ENCODE results near the gene UBE3C.
A peak's percentile ranks its signal among the peaks of the same experiment; 100 is the strongest.

UBE3C gene

GRCh38 chr7:157235357-157236333, 96.9 kb downstream of the UBE3C start:
- Histone ChIP-seq H3K4me2 (ENCODE audit: low read depth, low read length) (no peak overlapping the region), H3K36me3 (replicated peaks; ENCODE audit: insufficient read depth, low read length) (peaks cover 11% of the 10 kb centered on the region; the same call in 1 of the 2 replicates), H3K79me2 (ENCODE audit: low read length) (peaks cover 11% of the 10 kb centered on the region; the same call in 1 of the 2 replicates), H3K9ac (ENCODE audit: low read length) (no peak overlapping the region), H3K9me3 (replicated peaks; ENCODE audit: insufficient read depth, low read length) (no peaks in the 10 kb centered on the region), H3K27ac (ENCODE audit: low read length) (no peak overlapping the region), H3K4me1 (ENCODE audit: low read length) (no peaks in the 10 kb centered on the region), H3K27me3 (replicated peaks; ENCODE audit: insufficient read depth, low read length) (no peaks in the 10 kb centered on the region), H3F3A (ENCODE audit: insufficient read depth, low read length) (no peaks in the 10 kb centered on the region), H3K4me3 (ENCODE audit: low read length) (no peak overlapping the region), H3K9me2 (replicated peaks; ENCODE audit: insufficient read depth, low read length) (no peaks in the 10 kb centered on the region), H4K20me1 (ENCODE audit: insufficient read depth, low read length) (no peaks in the 10 kb centered on the region), H2AFZ (ENCODE audit: low read length) (no peak overlapping the region)
- no peak for DNase-seq
- TF ChIP-seq, protein P1, sequence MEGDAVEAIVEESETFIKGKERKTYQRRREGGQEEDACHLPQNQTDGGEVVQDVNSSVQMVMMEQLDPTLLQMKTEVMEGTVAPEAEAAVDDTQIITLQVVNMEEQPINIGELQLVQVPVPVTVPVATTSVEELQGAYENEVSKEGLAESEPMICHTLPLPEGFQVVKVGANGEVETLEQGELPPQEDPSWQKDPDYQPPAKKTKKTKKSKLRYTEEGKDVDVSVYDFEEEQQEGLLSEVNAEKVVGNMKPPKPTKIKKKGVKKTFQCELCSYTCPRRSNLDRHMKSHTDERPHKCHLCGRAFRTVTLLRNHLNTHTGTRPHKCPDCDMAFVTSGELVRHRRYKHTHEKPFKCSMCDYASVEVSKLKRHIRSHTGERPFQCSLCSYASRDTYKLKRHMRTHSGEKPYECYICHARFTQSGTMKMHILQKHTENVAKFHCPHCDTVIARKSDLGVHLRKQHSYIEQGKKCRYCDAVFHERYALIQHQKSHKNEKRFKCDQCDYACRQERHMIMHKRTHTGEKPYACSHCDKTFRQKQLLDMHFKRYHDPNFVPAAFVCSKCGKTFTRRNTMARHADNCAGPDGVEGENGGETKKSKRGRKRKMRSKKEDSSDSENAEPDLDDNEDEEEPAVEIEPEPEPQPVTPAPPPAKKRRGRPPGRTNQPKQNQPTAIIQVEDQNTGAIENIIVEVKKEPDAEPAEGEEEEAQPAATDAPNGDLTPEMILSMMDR (IDR thresholded peaks at IDR 0.05; ENCODE audit: low read length) = no peak
- no peak for TF ChIP-seq EZH2 (optimal IDR thresholded peaks at IDR 0.05; ENCODE audit: low read depth, low read length)
- TF ChIP-seq EZH2phosphoT487 (IDR thresholded peaks at IDR 0.05; ENCODE audit: low read length) = no peak

- Histone ChIP-seq H3K4me2 (ENCODE audit: low read depth, low read length) (no peak overlapping the region), H3K36me3 (replicated peaks; ENCODE audit: insufficient read depth, low read length) (peaks cover 2% of the 10 kb centered on the region; the same call in 1 of the 2 replicates), H3K4me1 (ENCODE audit: low read length) (no peaks in the 10 kb centered on the region), H2AFZ (ENCODE audit: low read length) (no peak overlapping the region), H3K4me3 (ENCODE audit: low read length) (no peak overlapping the region), H3K27ac (ENCODE audit: low read length) (no peak overlapping the region), H3K9me2 (replicated peaks; ENCODE audit: insufficient read depth, low read length) (no peaks in the 10 kb centered on the region), H3K9ac (ENCODE audit: low read length) (no peak overlapping the region), H3K27me3 (replicated peaks; ENCODE audit: insufficient read depth, low read length) (no peaks in the 10 kb centered on the region), H3F3A (ENCODE audit: insufficient read depth, low read length) (0 out of 2 replicates have a peak, but pooled peaks cover 2% of the 10 kb centered on the region), H3K79me2 (ENCODE audit: low read length) (peaks cover 11% of the 10 kb centered on the region; the same call in 1 of the 2 replicates), H3K9me3 (replicated peaks; ENCODE audit: insufficient read depth, low read length) (no peaks in the 10 kb centered on the region), H4K20me1 (ENCODE audit: insufficient read depth, low read length) (no peaks in the 10 kb centered on the region)
- DNase-seq = no peak
- TF ChIP-seq EZH2 (optimal IDR thresholded peaks at IDR 0.05; ENCODE audit: low read depth, low read length) = no peak
- TF ChIP-seq, protein P1 (IDR thresholded peaks at IDR 0.05; ENCODE audit: low read length) = peak; percentile 21; the same call in 1 of the 2 replicates
- TF ChIP-seq EZH2phosphoT487 (IDR thresholded peaks at IDR 0.05; ENCODE audit: low read length) = no peak
Measured at GRCh38 chr7:157238087-157238486, 99.4 kb downstream of the UBE3C start.

DNA sequence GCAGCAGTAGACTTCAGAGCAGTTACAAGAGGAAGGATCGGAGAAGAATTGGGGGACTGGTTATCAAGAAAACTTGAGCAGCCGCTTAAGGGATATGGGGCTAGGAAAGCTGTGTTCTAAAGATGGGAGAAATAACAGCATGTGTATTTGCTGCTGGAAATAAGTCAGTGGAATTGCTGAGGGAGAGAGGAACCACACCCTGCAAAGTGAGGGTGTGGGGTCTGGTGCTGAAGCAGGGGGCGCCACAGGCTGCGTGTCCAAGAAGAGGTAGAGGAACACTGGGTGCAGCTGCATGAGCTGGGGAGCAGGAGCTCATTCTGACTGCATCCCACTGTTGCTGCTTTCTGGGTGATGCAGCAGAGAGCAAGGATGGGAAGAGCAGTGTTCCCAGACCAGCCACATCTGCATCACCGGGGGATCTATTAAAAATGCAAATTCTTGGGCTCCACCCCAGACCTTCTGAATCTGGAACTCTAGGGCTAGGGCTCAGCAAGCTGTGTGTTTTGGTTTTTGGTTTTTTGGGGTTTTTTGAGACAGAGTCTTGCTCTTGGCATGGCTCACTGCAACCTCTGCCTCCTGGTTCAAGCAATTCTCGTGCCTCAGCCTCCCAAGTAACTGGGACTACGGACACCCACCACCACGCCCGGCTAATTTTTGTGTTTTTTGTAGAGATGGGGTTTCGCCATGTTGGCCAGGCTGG, 101.0 kb downstream of the UBE3C start:
- H3K4me3 ChIP-seq (ENCODE audit: low read length) = no peak overlapping the region
- 0 out of 2 replicates have a peak, but pooled peaks cover 2% of the 10 kb centered on the region for H3F3A ChIP-seq (ENCODE audit: insufficient read depth, low read length)
- peaks cover 2% of the 10 kb centered on the region; the same call in 1 of the 2 replicates for H3K36me3 ChIP-seq (replicated peaks; ENCODE audit: insufficient read depth, low read length)
- H4K20me1 ChIP-seq (ENCODE audit: insufficient read depth, low read length) = no peaks in the 10 kb centered on the region
- no peaks in the 10 kb centered on the region for H3K4me1 ChIP-seq (ENCODE audit: low read length)
- no peak overlapping the region for H3K27ac ChIP-seq (ENCODE audit: low read length)
- no peak overlapping the region for H3K9ac ChIP-seq (ENCODE audit: low read length)
- no peaks in the 10 kb centered on the region for H3K27me3 ChIP-seq (replicated peaks; ENCODE audit: insufficient read depth, low read length)
- H3K9me3 ChIP-seq (replicated peaks; ENCODE audit: insufficient read depth, low read length) = no peaks in the 10 kb centered on the region
- H3K9me2 ChIP-seq (replicated peaks; ENCODE audit: insufficient read depth, low read length) = no peaks in the 10 kb centered on the region
- H3K4me2 ChIP-seq (ENCODE audit: low read depth, low read length) = no peak overlapping the region
- no peak overlapping the region for H2AFZ ChIP-seq (ENCODE audit: low read length)
- no peak for TF ChIP-seq EZH2 (optimal IDR thresholded peaks at IDR 0.05; ENCODE audit: low read depth, low read length)
- TF ChIP-seq, protein P1 (IDR thresholded peaks at IDR 0.05; ENCODE audit: low read length) = no peak
- no peak for TF ChIP-seq EZH2phosphoT487 (IDR thresholded peaks at IDR 0.05; ENCODE audit: low read length)
- DNase-seq = no peak
- H3K79me2 ChIP-seq (ENCODE audit: low read length) = no peaks in the 10 kb centered on the region

Measured in MM.1S (cell line).